Left renal pelvis (tissue), 4 donors: Measurements from ENCODE around the gene SPAG8. TPM values are rescaled to one million over a fixed set of nuclear protein-coding genes. Genes with fewer than 3 reads are reported as not detected.

Source experiments
- DNase-seq, 4 donors: peaks; one replicate each; pipeline ENCODE4 v3.0.0-alpha.2; 2013; ENCODE audit warnings: low read depth in 4 of 4, low spot score in 3 of 4
- polyA plus RNA-seq, 4 donors: library from polyadenylated mRNA; unstranded; fragments of 120-200 nt; gene quantifications; one replicate each; pipeline ENCODE4 v1.2.1, GENCODE V29; 2013; ENCODE audit not compliant: insufficient read length in 4 of 4

The SPAG8 gene
- 1 to 10 TPM; 2.9 to 7.2 (median 5.7) TPM for polyA plus RNA-seq

DNA sequence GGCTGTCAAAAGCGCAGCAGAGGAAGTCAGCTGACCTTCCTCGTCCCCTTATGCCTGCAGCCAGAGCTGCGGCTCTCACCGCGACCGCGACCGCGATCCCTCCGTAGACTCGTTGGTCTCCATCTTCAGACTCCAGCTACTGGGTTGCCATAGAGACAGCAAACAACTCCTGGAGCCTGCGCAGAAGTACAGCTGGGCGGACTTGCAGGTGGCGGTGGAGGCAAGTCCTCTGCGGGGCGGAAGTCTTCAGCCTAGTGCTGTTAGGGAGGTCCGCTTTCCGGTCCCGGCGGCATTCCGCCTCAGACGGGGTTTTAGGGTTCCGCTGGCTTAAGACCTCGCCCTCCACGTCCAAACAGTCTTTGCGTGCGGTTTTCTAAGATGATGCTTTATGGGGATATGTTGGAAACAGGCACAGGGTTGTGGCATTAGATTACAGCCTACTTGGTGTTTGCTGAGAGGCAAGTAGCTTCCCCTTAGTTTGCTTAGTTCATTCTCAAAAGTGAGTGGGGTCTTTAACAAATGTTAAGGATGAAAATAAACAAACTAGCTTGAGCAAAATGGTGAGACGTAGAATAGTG, at the start of gene SPAG8:
TSS of gene SPAG8 (minus strand) at position 238 of the 578 bp plus-strand sequence. CDS start at position 123, 115 bp downstream.
- DNase-seq, result peak in 2 of 4 donors; percentile 71 to 91

- DNase-seq, result no peak
Observed at GRCh38 chr9:35861161-35861897, 49.3 kb upstream of the SPAG8 start.

- DNase-seq, result no peak
Observed at GRCh38 chr9:35859990-35860339, 47.9 kb upstream of the SPAG8 start.

DNA sequence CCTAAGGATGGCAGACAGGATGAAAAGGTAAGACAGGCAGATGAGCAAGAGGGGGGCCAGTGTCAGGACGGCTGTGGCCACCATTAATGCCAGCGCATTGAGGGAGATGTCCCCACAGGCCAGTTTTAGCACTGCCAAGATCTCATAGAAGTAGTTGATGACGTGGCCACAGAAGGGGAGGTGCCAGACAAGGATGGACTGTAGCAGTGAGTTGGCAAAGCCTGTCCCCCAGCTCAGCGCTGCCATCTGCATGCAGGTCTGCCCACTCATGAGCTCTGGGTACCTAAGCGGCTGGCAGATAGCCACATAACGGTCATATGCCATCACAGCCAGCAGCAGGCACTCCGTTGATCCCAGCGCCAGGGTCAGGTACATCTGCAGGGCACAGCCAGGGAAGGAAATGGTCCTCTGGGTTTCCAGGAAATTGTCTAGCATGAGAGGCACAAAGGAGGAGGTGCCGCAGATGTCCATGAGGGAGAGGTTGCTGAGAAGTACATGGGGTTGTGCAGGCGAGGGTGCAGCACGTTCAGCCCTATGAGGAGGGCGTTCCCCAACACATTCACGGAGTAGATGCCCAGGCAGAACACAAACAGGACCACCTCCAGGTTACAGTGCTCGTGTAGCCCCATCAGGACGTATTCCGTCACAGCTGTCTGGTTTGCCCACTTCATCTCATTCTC, 47.4 kb upstream of the SPAG8 start:
- no peak for DNase-seq

GRCh38 chr9:35858458-35858857, 46.4 kb upstream of the SPAG8 start:
- no peak for DNase-seq

GRCh38 chr9:35856882-35857281, 44.8 kb upstream of the SPAG8 start:
- DNase-seq, result no peak

DNA sequence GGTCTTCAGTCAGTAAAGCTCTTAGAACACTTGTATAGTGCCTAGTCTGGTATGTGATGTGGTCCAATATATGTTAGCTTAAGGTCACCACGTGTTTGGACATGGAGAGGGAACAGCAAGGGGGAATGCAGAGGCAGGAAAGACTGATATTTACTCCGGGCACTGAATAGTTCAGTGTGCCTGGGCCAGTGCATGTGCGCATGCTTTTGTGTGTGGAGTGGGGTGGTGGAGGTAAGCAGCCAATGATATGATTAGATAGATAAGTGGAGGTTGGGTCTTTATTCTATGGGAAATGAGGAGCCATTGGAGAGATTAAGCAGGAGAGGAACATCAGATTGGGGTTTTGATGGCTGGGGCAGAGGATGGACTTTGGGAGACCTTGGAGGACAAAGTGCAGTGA, 44.1 kb upstream of the SPAG8 start:
- DNase-seq, result no peak

- DNase-seq, result no peak
Observed at GRCh38 chr9:35854091-35854762, 42.2 kb upstream of the SPAG8 start.

GRCh38 chr9:35852876-35853865, 41.1 kb upstream of the SPAG8 start:
- no peak for DNase-seq

DNA sequence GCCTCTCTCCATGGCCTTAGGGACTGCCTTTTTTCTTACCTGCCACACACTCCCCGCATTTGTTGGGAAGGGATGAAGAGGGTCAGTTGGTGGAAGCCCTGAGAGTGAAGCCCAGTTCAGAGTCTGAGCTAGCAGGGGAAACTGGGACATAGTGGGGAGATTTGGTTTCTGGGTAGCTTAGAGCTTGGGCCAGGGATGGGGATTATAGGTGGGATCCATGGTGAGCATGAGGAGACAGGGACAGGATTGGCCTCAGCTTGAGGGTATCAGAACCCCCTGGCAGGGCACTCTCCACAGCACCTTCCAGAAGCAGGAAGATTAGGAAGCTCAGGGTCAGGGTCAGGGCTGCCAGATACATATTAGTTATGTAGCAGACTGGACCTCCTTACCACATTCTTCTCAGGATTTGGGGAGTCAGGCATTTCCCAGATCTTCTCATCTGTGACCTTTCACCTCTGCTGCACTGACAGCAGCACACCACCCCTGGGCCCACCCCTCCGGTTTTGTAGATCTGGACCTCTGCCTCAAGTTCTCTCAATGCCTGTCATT, 40.3 kb upstream of the SPAG8 start:
- DNase-seq, result no peak

DNA sequence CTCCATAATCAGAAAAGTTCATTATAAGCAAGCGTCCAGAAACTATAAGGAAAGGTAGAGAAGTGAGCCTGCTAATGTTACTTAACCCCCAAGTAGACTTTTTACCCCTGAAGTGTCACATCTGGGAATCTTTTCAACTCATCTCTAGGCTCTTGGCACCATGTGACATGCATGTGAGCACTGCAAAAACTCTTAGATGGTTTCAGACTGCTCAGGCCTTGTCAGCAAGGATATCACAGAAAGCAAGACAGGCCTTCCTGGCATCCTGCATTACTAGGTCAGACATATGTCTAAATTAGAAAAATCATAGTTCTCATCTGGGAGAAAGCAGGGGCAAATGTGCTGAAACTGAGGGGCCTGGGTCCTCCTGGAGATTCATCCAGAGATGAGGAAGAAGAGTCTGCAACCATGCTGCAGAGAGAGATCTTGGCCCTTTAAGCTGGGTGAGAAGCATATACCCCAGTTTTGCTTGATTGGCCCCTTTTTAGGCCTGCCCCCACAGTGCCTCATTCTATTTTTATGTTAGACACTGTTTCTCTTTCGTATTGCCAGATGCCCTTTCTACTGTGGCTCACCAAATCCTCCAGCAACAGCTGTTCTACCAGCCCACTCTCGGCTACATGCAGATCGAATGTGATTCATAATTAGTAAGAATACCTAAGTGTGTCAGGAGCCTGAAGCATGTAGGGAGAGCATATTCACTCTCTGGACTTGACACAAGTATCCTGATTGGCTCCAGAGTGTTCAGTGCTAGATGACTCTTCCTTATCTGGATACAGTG, 35.9 kb upstream of the SPAG8 start:
- DNase-seq, result no peak

DNA sequence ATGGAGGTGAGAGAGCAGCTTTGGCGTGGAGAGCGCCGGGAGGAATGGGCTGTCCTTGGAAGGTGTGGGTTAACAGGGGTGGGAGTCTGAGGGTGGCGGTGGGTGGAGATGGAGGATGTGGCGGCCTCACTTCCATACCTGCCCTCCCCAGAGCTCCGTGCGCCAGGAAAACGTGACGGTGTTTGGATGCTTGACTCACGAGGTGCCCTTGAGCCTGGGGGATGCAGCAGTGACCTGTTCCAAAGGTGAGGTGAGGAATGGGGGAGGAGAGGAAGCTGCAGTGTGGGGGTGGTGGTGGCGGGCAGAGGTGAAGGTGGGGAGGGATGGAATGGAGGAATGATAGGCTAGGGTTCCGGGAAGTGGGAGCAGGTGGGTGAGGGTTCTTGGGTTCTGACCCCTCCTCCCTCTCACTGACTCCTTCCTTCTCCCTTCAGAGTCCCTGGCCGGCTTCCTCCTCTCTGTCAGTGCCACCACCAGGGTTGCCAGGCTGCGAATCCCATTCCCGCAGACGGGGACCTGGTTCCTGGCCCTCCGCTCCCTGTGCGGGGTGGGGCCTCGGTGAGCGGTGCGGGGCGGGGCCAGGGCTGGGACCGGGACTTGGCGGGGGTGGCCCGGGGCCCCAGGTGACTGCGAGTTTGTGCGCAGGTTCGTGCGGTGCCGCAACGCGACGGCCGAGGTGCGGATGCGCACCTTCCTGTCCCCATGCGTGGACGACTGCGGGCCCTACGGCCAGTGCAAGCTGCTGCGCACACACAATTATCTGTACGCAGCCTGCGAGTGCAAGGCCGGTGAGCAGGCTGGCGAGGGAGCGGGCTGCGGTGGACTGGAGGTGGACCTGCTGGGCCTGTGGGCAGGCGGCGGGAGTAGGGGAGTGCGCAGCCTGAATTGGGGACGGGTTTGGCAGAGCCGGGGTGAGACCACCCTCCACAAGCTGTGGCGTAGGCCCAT, 34.0 kb upstream of the SPAG8 start:
- no peak for DNase-seq

DNA sequence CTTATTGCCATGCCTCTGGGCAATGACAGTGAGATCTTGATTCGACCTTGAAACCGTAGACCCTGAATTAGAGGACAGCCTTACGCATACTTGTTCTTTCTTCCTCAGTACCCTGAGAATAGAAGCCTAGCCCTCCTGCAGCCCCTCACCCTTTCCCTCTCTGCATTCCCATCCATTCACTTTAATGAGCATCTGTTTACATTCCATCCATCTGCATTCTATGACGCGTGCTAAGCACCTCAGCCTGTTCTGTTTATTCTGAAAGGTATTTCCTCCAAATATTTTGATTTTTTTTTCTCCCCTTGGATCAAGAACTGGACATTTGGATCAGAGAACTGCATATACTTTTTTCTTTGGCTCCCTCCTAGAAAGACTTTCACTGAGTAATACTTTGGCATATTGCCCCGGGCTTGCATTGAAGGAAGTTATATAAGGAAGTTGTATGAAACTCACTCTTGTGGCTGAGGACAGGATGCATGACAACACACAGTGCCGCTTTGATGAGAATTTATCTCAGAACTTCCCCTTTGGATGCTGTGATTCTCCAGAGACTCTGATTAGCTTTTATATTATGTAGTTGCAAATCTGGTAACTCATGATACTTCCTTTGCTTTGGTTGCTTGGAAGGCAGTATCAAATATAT, 32.7 kb upstream of the SPAG8 start:
- DNase-seq, result peak in 3 of 4 donors; percentile 26 to 53 (median 36)

DNA sequence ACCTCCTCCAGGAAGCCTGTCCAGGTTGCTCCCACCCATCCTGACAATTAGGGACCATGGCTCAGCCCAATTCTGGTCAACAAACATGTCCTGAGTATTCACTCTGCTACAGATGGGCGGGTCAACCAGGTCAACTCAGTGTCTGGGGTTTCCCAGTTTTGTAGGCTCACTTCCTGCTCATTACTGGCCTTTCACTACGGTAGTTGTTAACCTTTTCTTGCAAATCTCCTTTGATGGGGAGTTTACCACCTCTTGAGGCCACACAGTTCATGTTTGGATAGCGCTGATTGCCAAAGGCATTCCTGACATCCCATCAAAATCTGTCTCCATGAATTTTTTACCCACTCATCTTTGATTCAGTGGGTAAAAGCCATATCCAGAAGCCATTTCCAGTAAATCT, 30.7 kb upstream of the SPAG8 start:
- no peak for DNase-seq

GRCh38 chr9:35842020-35842745, 30.1 kb upstream of the SPAG8 start:
- DNase-seq, result no peak

GRCh38 chr9:35841645-35841900, 29.5 kb upstream of the SPAG8 start:
- no peak for DNase-seq
